Common myeloid progenitor, CD34-positive (primary cell): ENCODE results near the gene TMEM185A.

Source experiments
- CTCF ChIA-PET: fragments of 350-600 bp; sonication (Branson Sonifier 250); formaldehyde crosslinking; loops from one replicate; lab custom pipeline; 2021; ENCODE audit warnings: antibody characterized with exemption; lab: Charles Lee
- POLR2A ChIA-PET: fragments of 350-600 bp; sonication (Branson Sonifier 250); formaldehyde crosslinking; loops from one replicate; lab custom pipeline; 2021; ENCODE audit warnings: antibody characterized with exemption; lab: Charles Lee
- DNase-seq, 3 donors: peaks; one replicate each; pipeline versions ENCODE4 v3.0.0 to v3.0.0-alpha.2; 2013
- H3K27ac ChIP-seq, 2 experiments: 1 replicate in 1 of 2; 2 replicates in 1 of 2; pipeline ENCODE4 v1.7.0; 2013; ENCODE audit warnings: inconsistent platforms in 2 of 2, low read length in 2 of 2, mild to moderate bottlenecking in 2 of 2, low read depth in 1 of 2, moderate library complexity in 1 of 2; ENCODE audit not compliant: severe bottlenecking in 2 of 2, insufficient read depth in 1 of 2, poor library complexity in 1 of 2
- H3K27me3 ChIP-seq, 5 experiments: replicated peaks in 2 of 5; 1 replicate in 3 of 5; 2 replicates in 2 of 5; pipeline versions ENCODE4 v1.6.1 to v1.7.0; 2013; ENCODE audit warnings: low read length in 4 of 5, mild to moderate bottlenecking in 2 of 5, moderate library complexity in 2 of 5, inconsistent platforms in 1 of 5; ENCODE audit not compliant: insufficient read depth in 5 of 5, control insufficient read depth in 4 of 5
- H3K36me3 ChIP-seq, 4 experiments: 1 replicate in 2 of 4; 2 replicates in 2 of 4; pipeline versions ENCODE4 v1.6.1 to v1.7.0; 2013; ENCODE audit warnings: low read length in 3 of 4, control low read depth in 1 of 4, mild to moderate bottlenecking in 1 of 4; ENCODE audit not compliant: control insufficient read depth in 4 of 4, insufficient read depth in 4 of 4
- H3K4me1 ChIP-seq, 4 experiments: 1 replicate in 3 of 4; 2 replicates in 1 of 4; pipeline versions ENCODE4 v1.6.1 to v1.7.1; 2013; ENCODE audit warnings: low read length in 3 of 4, mild to moderate bottlenecking in 3 of 4, control low read depth in 1 of 4, inconsistent platforms in 1 of 4, moderate library complexity in 1 of 4; ENCODE audit not compliant: control insufficient read depth in 4 of 4, insufficient read depth in 4 of 4; ENCODE audit errors: control extremely low read depth in 1 of 4
- H3K4me3 ChIP-seq, 7 experiments: 1 replicate in 4 of 7; 2 replicates in 3 of 7; pipeline versions ENCODE4 v1.5.1 to v1.7.0; 2013; ENCODE audit warnings: mild to moderate bottlenecking in 7 of 7, low read length in 6 of 7, moderate library complexity in 6 of 7, inconsistent platforms in 2 of 7, low read depth in 2 of 7, control low read depth in 1 of 7; ENCODE audit not compliant: insufficient read depth in 4 of 7, control insufficient read depth in 1 of 7; ENCODE audit errors: extremely low read depth in 1 of 7
- H3K9me3 ChIP-seq, 5 experiments: 1 replicate in 4 of 5; 2 replicates in 1 of 5; pipeline versions ENCODE4 v1.6.1 to v1.7.1; 2013; ENCODE audit warnings: low read length in 4 of 5, mild to moderate bottlenecking in 2 of 5, inconsistent platforms in 1 of 5, low read depth in 1 of 5, moderate library complexity in 1 of 5; ENCODE audit not compliant: control insufficient read depth in 4 of 5, insufficient read depth in 2 of 5; ENCODE audit errors: control extremely low read depth in 1 of 5
- WGBS: methylation state at CpG from one replicate; pipeline ENCODE4 v1.1.5; 2013; ENCODE audit not compliant: insufficient coverage; 5-methylcytosine and 5-hydroxymethylcytosine counted together

TMEM185A gene

DNA sequence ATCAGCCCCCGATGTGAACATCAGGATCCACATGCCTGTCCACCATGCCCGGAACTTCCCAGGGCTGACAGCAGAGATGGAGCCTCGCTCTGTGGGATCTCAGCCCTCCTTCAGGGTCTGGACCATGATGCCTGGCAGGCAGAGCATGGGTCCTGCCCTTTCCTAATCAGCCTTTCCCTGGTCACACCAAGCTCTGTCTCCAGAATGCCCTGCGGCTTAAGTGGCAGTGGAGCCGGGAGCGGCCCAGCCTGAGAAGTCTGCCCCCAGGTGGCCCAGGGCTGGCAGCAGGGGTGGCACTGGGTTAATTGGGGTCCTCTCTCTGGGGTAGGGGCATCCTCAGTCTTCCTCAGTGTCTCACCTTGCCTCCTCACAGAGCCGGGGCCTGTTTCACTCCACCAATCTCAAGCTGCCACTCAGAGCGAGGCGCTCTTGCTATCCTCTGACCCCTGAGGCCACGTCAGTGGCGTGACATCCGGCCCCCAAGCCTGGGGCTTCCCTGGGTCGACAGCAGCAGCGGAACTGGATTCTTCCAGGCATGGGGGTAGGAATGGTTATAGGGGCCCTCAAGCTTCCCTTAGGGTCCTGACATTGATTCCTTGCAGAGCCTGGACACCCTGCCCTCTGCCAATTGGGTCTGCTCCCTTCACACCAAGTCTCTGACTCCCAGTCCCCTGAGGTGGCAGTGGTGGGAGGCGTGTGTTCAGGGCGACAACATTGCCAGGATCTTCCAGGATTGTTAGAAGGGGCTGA lies 20.8 kb upstream of the TMEM185A start:
- Histone ChIP-seq H3K27ac (no peak overlapping the region), H3K9me3 (peaks cover 0 to 2% (median 0%) of the 10 kb centered on the region in 5 experiments), H3K36me3 (no peaks in the 10 kb centered on the region), H3K4me3 (no peak overlapping the region), H3K27me3 (peaks cover 0 to 5% (median 0%) of the 10 kb centered on the region in 5 experiments), H3K4me1 (no peaks in the 10 kb centered on the region)
- no peak for DNase-seq
- 87% methylated on average over 13 of the region's 16 CpGs for WGBS
- CTCF ChIA-PET: no interaction called here
- POLR2A ChIA-PET: no interaction called here

DNA sequence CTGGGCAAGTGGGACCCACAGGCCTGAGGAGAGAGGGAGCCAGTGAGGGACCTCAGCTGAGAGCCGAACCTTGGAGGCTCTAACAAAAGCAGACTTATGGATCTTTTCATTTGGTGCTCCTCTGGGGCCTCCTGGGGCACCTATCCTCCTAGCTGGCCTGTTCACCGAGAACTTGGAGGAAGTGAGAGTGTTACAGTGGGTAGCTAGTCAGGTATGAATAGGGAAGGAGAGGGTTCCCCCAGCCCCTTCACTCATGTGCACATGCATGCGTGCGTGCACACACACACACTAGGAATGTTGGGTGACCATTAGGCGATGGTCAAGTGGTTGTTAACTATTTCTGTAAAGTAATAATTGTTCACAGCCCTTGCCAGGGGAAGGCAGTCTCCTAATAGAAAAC lies 18.6 kb upstream of the TMEM185A start:
- Histone ChIP-seq H3K27me3 (peaks cover 0 to 5% (median 0%) of the 10 kb centered on the region in 5 experiments), H3K4me1 (no peaks in the 10 kb centered on the region), H3K9me3 (peaks cover 0 to 2% (median 0%) of the 10 kb centered on the region in 5 experiments), H3K4me3 (no peak overlapping the region), H3K27ac (no peak overlapping the region), H3K36me3 (no peaks in the 10 kb centered on the region)
- WGBS: no CpG with 5 or more reads among the region's 5 CpGs
- ChIA-PET CTCF (interaction anchor here (1.4 kb wide), 1 partner anchor 174 kb away, joined by 3 read pairs; no protein-coding TSS in a partner anchor), POLR2A (no interaction called here)
- no peak for DNase-seq

DNA sequence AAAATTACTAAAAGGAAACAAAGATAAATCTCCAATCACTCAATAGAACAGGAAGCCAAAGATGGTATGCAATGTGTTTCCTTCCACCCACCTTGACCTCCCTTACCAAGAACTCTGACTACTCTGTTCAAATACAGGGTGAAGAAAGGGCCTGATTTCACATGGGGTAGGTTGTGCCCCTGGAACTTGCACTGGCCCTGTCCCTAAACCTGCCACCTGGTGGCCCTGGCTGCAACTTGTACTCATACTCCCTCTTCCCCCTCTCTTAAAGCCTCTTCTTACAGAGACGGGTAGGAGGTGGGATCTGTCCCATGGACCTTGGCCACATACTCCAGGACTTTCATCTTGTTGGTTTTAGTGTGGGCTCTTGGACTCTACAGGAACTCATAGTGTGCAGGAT lies 17.3 kb upstream of the TMEM185A start:
- peak in 2 of 3 donors; percentile 4 to 6 for DNase-seq
- Histone ChIP-seq H3K27ac (no peak overlapping the region), H3K27me3 (peaks cover 0 to 5% (median 0%) of the 10 kb centered on the region in 5 experiments), H3K4me1 (no peaks in the 10 kb centered on the region), H3K36me3 (no peaks in the 10 kb centered on the region), H3K9me3 (peaks cover 0 to 2% (median 0%) of the 10 kb centered on the region in 5 experiments), H3K4me3 (no peak overlapping the region)
- no CpG with 5 or more reads among the region's 1 CpG for WGBS
- CTCF ChIA-PET: no interaction called here
- POLR2A ChIA-PET: no interaction called here

DNA sequence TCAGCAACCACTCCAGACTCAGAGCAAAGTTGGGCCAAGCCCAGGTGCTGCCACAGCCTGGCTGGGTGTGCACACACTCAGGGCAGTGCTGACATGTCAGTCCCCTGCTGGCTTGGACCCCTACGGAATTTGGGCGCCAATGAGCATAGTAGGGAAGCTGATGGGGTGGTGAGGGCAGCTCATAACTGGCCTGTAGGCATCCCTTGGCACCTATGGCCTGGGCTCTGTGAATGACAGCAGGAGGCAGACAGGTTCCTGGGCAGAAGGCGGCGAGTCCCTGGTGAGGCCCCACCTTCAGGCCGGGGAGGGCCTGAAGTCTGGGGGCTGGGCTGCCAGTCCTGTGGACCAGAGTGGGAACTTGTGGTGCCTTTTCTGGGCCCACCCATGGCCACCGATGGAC lies 15.9 kb upstream of the TMEM185A start:
- no peak for DNase-seq
- peaks cover 0 to 2% (median 0%) of the 10 kb centered on the region in 5 experiments for H3K9me3 ChIP-seq
- H3K36me3 ChIP-seq: no peaks in the 10 kb centered on the region
- POLR2A ChIA-PET: no interaction called here
- H3K27me3 ChIP-seq: peaks cover 0 to 5% (median 0%) of the 10 kb centered on the region in 5 experiments
- H3K4me3 ChIP-seq: no peak overlapping the region
- H3K27ac ChIP-seq: no peak overlapping the region
- WGBS: 76% methylated on average over 6 of the region's 6 CpGs
- CTCF ChIA-PET: no interaction called here
- no peaks in the 10 kb centered on the region for H3K4me1 ChIP-seq

DNA sequence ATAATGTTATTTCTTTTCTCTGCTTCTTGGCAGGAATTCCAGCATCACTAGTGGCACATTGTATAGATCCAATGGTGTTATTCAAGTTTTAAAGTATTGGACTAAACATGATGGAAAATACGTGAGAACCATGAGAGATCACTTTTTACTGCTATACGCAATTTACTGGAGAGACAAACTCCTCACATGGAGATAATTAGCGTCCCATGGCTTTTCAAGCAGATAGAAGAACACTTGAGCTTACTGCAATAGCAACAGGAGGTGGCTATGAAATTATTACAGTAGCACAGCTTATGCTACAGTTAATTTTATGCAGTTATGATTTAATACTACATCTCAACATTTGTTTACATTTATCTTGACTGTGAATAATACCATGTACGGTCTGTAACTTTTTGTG lies 11.9 kb upstream of the TMEM185A start:
- no peaks in the 10 kb centered on the region for H3K9me3 ChIP-seq
- H3K27ac ChIP-seq: no peak overlapping the region
- H3K4me1 ChIP-seq: no peaks in the 10 kb centered on the region
- H3K36me3 ChIP-seq: no peaks in the 10 kb centered on the region
- H3K4me3 ChIP-seq: no peak overlapping the region
- DNase-seq: no peak
- POLR2A ChIA-PET: no interaction called here
- no peaks in the 10 kb centered on the region for H3K27me3 ChIP-seq
- CTCF ChIA-PET: no interaction called here
- WGBS: 17% methylated on average over 1 of the region's 4 CpGs

DNA sequence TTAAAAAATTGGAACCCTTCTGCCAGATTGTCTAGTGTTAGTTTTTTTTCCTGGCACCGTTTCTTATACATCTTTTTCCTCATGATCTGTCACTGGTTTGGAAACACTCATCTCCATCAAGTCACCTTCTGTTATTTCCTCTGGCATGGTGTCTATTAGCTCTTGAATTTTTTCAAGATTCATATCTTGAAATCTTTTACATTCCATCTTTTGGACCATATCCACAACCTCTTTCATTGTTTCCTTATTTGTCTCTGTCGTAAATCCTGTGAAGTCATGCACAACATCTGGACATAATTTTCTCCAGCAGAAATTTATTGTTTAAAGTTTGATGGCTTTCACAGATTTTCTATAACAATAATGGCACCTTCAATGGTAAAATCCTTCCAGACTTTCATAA lies 10.2 kb upstream of the TMEM185A start:
- H3K27ac ChIP-seq: no peak overlapping the region
- H3K4me1 ChIP-seq: no peaks in the 10 kb centered on the region
- H3K4me3 ChIP-seq: no peak overlapping the region
- no peaks in the 10 kb centered on the region for H3K27me3 ChIP-seq
- no peak for DNase-seq
- H3K9me3 ChIP-seq: peaks cover 0 to 2% (median 0%) of the 10 kb centered on the region in 5 experiments
- no peaks in the 10 kb centered on the region for H3K36me3 ChIP-seq
- ChIA-PET POLR2A (no interaction called here), CTCF (no interaction called here)
- WGBS: 33% methylated on average over 1 of the region's 2 CpGs

DNA sequence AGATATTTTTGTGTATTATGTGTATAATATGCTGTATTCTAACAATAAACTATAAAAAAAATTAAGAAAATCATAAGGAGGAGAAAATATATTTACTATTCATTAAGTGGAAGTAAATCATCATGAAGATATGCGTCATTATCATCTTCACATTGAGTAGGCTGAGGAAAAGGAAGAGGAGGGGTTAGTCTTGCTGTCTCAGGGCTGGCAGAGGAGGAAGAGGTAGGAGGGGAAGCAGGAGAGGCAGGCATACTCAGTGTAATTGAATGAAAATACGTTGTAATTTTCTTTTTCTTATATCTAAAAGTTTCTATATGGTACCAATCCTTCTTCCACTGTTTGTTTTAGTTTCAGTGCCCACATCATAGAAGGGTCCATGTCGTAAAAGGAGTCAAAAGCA lies 9.8 kb upstream of the TMEM185A start:
- H3K27me3 ChIP-seq: no peaks in the 10 kb centered on the region
- no peak for DNase-seq
- H3K4me3 ChIP-seq: no peak overlapping the region
- no peaks in the 10 kb centered on the region for H3K4me1 ChIP-seq
- H3K27ac ChIP-seq: no peak overlapping the region
- CTCF ChIA-PET: no interaction called here
- WGBS: 76% methylated on average over 2 of the region's 3 CpGs
- POLR2A ChIA-PET: no interaction called here
- H3K9me3 ChIP-seq: peaks cover 0 to 4% (median 0%) of the 10 kb centered on the region in 5 experiments
- H3K36me3 ChIP-seq: no peaks in the 10 kb centered on the region
